ENCODE data around the gene NLGN3.

The NLGN3 gene

DNA sequence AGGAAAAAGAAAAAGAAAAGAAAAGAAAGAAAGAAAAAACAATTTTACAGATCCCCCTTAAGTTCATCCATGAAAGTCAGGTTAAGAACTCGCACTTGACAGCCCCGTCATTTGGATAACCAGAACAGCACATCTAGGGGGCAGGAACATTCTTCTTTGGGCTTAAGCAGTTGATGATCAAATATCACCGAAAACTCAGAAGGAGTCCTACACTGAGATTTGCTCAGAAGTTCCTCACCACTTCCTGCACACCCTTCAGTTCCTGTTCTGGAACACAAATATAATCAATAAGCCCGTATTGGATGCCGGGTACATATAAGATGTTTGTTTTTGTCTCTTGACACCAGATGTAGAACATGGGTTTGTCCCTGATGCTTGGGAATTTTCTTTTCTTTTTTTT, 14.7 kb downstream of the NLGN3 start:
- TF ChIP-seq, protein P1, sequence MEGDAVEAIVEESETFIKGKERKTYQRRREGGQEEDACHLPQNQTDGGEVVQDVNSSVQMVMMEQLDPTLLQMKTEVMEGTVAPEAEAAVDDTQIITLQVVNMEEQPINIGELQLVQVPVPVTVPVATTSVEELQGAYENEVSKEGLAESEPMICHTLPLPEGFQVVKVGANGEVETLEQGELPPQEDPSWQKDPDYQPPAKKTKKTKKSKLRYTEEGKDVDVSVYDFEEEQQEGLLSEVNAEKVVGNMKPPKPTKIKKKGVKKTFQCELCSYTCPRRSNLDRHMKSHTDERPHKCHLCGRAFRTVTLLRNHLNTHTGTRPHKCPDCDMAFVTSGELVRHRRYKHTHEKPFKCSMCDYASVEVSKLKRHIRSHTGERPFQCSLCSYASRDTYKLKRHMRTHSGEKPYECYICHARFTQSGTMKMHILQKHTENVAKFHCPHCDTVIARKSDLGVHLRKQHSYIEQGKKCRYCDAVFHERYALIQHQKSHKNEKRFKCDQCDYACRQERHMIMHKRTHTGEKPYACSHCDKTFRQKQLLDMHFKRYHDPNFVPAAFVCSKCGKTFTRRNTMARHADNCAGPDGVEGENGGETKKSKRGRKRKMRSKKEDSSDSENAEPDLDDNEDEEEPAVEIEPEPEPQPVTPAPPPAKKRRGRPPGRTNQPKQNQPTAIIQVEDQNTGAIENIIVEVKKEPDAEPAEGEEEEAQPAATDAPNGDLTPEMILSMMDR (IDR thresholded peaks at IDR 0.05), result no peak
- DNase-seq (ENCODE audit: low spot score), result no peak
- no peak overlapping the region for H3K4me3 ChIP-seq
- H3K27ac ChIP-seq, result no peak overlapping the region

- Histone ChIP-seq H3K4me3 (no peak overlapping the region), H3K27ac (no peak overlapping the region)
- no peak for DNase-seq (ENCODE audit: low spot score)
- TF ChIP-seq, protein P1 (IDR thresholded peaks at IDR 0.05), result no peak
Measured at GRCh38 chrX:71160475-71160874, 15.8 kb downstream of the NLGN3 start.

DNA sequence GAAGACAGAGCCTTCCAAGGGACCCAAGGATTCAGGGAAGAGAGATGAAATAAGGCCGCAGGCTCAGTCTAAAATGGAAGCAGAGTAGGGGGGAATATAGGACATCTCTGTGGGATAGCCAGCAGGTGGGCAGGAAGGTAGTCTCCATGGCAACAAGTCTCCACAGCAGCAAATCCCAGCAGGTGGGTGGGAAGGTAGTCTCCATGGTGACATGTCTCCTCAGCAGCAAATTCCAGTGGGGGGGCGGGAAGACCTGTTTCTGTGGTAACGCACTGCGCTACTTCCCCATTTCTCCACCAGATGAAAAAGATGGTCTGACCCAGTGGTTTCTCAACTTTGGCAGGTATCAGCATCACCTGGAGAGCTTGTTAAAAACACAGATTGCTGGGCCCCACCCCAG, 18.3 kb downstream of the NLGN3 start:
- H3K27ac ChIP-seq, result no peak overlapping the region
- TF ChIP-seq, protein P1 (IDR thresholded peaks at IDR 0.05), result no peak

DNA sequence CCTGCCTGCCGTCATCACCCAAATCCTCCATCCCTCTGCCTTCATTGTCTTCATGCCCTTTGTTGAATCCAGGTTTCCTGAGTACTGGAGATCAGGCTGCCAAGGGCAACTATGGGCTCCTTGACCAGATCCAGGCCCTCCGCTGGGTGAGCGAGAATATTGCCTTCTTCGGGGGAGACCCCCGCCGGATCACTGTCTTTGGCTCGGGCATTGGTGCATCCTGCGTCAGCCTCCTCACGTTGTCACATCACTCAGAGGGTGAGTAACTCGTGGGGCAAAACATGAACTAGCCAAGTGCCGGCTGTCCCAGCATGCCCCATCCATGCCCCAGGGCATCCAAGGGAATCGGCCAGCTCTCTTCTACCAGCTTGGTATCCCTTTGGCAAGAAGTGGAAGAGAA, 19.4 kb downstream of the NLGN3 start:
- DNase-seq (ENCODE audit: low spot score), result no peak
- TF ChIP-seq, protein P1 (IDR thresholded peaks at IDR 0.05), result no peak
- H3K4me3 ChIP-seq, result no peak overlapping the region
- H3K27ac ChIP-seq, result no peak overlapping the region

More for the DNA sequence above, 18.3 kb downstream of the NLGN3 start:
- H3K4me3 ChIP-seq, result no peak overlapping the region
- DNase-seq (ENCODE audit: low spot score), result no peak

- H3K4me3 ChIP-seq, result no peak overlapping the region
- no peak for DNase-seq (ENCODE audit: low spot score)
- TF ChIP-seq, protein P1 (IDR thresholded peaks at IDR 0.05), result no peak
- no peak overlapping the region for H3K27ac ChIP-seq
Measured at GRCh38 chrX:71166461-71166860, 21.8 kb downstream of the NLGN3 start.

- no peak overlapping the region for H3K27ac ChIP-seq
- no peak overlapping the region for H3K4me3 ChIP-seq
- DNase-seq (ENCODE audit: low spot score), result no peak
- TF ChIP-seq, protein P1 (IDR thresholded peaks at IDR 0.05), result no peak
Measured at GRCh38 chrX:71167031-71167781, 22.6 kb downstream of the NLGN3 start.

DNA sequence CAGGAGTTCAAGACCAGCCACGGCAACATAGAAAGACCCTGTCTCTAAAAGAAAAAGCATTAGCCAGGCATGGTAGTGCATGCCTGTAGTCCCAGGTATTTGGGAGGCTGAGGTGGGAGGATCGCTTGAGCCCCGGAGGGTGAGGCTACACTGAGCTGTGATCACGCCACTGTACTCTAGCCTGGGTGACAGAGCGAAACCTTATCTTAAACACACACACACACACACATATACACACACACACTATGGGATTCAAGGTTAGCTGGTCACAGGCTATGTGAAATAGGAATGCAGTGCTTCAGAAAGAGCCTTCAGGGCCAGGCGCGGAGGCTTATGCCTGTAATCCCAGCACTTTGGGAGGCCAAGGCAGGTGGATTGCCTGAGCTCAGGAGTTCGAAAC, 23.5 kb downstream of the NLGN3 start:
- Histone ChIP-seq H3K27ac (no peak overlapping the region), H3K4me3 (no peak overlapping the region)
- DNase-seq (ENCODE audit: low spot score), result no peak
- TF ChIP-seq, protein P1 (IDR thresholded peaks at IDR 0.05), result no peak

Data from coronary artery (tissue), 2 donors.